Measurements from ENCODE around the gene AFAP1L2.
"Not testable (repeated sequence)": the region's sequence is repeated elsewhere in the genome, so short reads cannot be mapped to it uniquely, and the experiment has no call there.

AFAP1L2 gene

DNA sequence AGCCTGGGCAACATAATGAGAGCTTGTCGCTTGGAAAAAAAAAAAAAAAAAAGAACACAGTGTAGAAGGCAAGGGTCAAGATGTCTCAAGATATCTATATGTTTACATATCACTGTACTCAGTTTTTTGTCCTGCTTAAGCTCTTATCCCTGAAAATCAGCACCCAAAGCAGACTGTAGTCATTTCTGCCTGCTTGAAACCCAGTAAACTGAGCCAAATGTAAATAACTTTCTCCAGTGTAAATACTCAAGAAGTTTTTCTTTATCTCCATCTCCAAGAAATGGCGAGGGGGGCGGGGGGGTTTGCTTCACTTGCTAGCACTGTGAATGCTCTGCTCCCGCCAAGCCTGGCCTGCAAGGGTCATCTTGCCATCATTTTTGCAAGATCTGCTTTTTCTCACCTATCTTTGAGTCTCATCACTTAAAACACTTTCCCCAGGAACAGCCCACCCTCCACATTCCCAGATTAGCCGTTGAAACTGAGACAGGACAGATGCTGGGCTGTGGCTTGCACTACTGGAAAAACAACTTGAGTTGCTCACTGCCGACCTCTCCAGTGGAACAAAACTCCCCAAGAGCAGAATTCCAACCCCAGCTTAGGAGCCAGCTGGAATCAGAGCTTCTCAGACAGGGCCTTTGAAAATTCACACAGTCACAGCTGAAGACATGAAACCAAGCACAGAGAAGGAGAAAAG is 54.6 kb downstream of the AFAP1L2 start:
- TF ChIP-seq, protein P1, sequence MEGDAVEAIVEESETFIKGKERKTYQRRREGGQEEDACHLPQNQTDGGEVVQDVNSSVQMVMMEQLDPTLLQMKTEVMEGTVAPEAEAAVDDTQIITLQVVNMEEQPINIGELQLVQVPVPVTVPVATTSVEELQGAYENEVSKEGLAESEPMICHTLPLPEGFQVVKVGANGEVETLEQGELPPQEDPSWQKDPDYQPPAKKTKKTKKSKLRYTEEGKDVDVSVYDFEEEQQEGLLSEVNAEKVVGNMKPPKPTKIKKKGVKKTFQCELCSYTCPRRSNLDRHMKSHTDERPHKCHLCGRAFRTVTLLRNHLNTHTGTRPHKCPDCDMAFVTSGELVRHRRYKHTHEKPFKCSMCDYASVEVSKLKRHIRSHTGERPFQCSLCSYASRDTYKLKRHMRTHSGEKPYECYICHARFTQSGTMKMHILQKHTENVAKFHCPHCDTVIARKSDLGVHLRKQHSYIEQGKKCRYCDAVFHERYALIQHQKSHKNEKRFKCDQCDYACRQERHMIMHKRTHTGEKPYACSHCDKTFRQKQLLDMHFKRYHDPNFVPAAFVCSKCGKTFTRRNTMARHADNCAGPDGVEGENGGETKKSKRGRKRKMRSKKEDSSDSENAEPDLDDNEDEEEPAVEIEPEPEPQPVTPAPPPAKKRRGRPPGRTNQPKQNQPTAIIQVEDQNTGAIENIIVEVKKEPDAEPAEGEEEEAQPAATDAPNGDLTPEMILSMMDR (IDR thresholded peaks at IDR 0.05; ENCODE audit: low read depth, low read length), result no peak
- DNase-seq (ENCODE audit: low read depth in 2 of 2), result peak in 1 of 2 donors; percentile 19
- no peak overlapping the region for H3K4me3 ChIP-seq (replicated peaks in 1 of 2; ENCODE audit: low read depth in 2 of 2, low read length in 2 of 2)

DNA sequence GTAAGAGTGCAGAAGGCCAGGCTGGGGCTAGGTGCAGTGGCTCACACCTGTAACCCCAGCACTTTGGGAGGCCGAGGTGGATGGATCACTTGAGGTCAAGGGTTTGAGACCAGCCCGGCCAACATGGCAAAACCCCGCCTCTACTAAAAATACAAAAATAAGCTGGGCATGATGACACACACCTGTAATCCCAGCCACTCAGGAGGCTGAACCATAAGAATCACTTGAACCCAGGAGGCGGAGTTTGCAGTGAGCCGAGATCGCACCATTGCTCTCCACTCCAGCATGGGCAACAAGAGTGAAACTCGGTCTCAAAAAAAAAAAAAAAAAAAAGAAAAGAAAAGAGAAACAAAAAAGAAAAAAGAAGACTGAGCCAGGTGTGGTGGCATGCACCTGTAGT is 55.2 kb downstream of the AFAP1L2 start:
- DNase-seq (ENCODE audit: low read depth in 2 of 2), result not testable (repeated sequence)

DNA sequence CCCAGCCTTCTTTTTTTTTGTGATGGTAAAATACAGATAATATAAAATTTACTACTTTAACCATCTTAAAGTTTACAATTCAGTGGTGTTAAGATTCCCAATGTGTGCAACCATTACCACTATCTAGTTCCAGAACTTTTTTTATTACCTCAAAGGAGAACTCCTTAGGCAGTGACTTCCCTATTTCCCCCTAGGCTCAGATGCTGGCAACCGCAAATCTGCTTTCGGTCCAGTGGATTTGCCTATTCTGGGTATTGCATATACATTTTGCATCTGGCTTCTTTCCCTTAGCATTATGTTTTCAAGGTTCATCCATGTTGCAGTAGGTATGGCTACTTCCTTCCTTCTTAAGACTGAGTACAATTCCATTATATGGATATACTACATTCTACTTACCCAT is 56.5 kb downstream of the AFAP1L2 start:
- no peak overlapping the region for H3K4me3 ChIP-seq (replicated peaks in 1 of 2; ENCODE audit: low read depth in 2 of 2, low read length in 2 of 2)
- TF ChIP-seq, protein P1 (IDR thresholded peaks at IDR 0.05; ENCODE audit: low read depth, low read length), result no peak
- no peak for DNase-seq (ENCODE audit: low read depth in 2 of 2)

More for the DNA sequence above, 55.2 kb downstream of the AFAP1L2 start:
- not testable (repeated sequence) for H3K4me3 ChIP-seq (replicated peaks in 1 of 2; ENCODE audit: low read depth in 2 of 2, low read length in 2 of 2)

DNA sequence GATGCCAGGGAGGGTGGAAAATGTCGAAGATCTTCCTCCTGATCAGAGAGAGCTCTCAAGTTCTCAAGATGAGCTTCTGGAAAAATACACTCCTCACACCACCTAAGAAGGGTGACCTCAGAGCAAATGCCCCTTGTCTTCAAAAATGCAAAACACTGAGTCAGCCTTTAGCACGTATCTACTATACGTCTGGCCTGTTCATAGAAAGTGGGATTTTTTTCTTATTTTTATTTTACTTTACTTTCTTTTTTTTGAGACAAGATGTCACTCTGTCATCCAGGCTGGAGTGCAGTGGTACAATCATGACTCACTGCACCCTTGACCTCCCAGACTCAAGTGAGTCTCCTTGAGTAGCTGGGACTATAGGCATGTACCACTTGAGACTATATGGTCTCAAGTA is 57.1 kb downstream of the AFAP1L2 start:
- DNase-seq (ENCODE audit: low read depth in 2 of 2), result no peak
- H3K4me3 ChIP-seq (replicated peaks in 1 of 2; ENCODE audit: low read depth in 2 of 2, low read length in 2 of 2), result no peak overlapping the region
- TF ChIP-seq, protein P1 (IDR thresholded peaks at IDR 0.05; ENCODE audit: low read depth, low read length), result no peak

DNA sequence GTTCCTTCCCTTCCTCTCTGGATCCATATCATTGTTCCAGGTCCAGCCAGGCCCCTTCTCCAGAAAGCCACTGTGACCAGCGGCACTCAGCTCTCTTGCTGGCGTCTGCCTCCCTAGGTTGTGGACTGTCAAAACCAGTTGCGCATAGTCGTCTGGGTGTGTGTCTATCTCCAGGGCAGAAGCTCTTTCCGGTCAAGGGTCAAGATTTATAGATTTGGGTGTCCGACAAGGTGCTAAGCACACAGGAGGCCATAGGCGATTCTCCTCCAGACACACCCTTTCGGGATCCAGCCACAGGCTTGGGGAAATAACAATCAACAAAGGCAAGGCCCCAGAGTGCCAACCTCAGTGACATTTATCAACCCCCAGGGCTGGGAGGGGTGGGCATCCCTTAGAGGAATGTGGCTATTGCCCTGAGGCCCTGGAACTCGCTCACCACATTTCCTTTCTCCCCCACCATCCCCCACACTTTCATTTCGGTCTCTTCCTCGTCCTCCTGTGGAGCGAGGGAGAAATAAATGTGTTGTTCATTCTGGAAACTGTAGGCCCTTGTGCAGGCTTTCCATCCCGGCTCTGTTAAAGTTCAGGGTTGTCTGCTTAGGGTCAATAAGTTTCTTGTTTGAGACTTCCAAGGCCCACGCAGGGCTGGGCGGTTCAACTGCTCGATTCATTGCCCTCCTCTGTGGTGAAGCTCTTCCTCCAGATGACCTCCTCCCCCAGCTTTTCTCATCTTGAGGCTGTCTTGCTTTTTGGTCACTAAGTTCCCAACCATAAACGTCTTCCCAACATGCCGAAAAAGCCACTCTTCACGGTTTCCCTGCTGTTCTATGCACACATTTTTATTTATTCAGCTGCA is 57.9 kb downstream of the AFAP1L2 start:
- H3K4me3 ChIP-seq (replicated peaks in 1 of 2; ENCODE audit: low read depth in 2 of 2, low read length in 2 of 2), result no peak overlapping the region
- DNase-seq (ENCODE audit: low read depth in 2 of 2), result no peak
- TF ChIP-seq, protein P1 (IDR thresholded peaks at IDR 0.05; ENCODE audit: low read depth, low read length), result no peak

DNA sequence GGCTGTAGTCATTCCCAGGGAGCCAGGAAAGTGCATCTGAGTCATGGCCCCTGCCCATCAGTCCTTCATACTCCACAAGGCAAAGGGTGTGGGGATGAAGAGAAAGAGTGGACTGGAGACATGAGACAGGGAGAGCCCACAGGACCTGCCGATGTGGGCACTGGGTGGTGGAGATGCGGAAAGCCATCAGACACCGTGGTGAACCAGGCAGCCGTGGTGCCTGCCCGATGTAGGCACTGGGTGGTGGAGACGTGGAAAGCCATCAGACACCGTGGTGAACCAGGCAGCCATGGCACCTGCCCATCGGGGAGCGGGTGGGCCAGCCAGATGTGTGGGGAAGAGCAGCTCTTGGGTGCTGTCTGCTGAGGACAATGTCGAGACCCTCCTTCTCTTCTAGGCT is 58.6 kb downstream of the AFAP1L2 start:
- H3K4me3 ChIP-seq (replicated peaks in 1 of 2; ENCODE audit: low read depth in 2 of 2, low read length in 2 of 2), result no peak overlapping the region
- no peak for DNase-seq (ENCODE audit: low read depth in 2 of 2)
- TF ChIP-seq, protein P1 (IDR thresholded peaks at IDR 0.05; ENCODE audit: low read depth, low read length), result no peak
